Muscle of back (tissue), 11 donors: ENCODE measurements around the gene RAI14. TPM values are rescaled to one million over a fixed set of nuclear protein-coding genes. Genes with fewer than 3 reads are reported as not detected.
A peak's percentile ranks its signal among the peaks of the same experiment; 100 is the strongest.
"Not testable (repeated sequence)": the region's sequence is repeated elsewhere in the genome, so short reads cannot be mapped to it uniquely, and the experiment has no call there.

Source experiments
- DNase-seq, 3 donors: peaks; one replicate each; pipeline versions ENCODE4 v3.0.0 to v3.0.0-alpha.2; 2013
- polyA plus RNA-seq, 10 donors: library from polyadenylated mRNA; unstranded; fragments of 120-200 nt; gene quantifications; one replicate each; pipeline ENCODE4 v1.2.1, GENCODE V29; 2013; ENCODE audit not compliant: insufficient read length in 10 of 10

RAI14 gene
- polyA plus RNA-seq, 10 donors, result 25.5 to 45.3 (median 30.4) TPM

DNA sequence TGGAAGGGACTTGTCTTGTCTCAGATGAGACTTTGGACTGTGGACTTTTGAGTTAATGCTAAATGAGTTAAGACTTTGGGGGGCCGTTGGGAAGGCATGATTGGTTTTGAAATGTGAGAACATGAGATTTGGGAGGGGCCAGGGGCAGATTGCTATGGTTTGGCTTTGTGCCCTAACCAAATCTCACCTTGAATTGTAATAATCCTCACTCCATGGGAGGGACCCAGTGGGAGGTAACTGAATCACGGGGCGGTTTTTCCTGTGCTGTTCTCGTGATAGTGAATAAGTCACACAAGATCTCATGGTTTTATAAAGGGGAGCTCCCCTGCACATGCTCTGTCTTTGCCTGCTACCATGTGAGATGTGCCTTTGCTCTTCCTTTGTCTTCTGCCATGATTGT lies 72.1 kb downstream of the RAI14 start:
- no peak for DNase-seq

- no peak for DNase-seq
These were observed 75.5 kb downstream of the RAI14 start for GRCh38 chr5:34731435-34732232.

GRCh38 chr5:34734326-34734725 lies 78.2 kb downstream of the RAI14 start:
- no peak for DNase-seq

DNA sequence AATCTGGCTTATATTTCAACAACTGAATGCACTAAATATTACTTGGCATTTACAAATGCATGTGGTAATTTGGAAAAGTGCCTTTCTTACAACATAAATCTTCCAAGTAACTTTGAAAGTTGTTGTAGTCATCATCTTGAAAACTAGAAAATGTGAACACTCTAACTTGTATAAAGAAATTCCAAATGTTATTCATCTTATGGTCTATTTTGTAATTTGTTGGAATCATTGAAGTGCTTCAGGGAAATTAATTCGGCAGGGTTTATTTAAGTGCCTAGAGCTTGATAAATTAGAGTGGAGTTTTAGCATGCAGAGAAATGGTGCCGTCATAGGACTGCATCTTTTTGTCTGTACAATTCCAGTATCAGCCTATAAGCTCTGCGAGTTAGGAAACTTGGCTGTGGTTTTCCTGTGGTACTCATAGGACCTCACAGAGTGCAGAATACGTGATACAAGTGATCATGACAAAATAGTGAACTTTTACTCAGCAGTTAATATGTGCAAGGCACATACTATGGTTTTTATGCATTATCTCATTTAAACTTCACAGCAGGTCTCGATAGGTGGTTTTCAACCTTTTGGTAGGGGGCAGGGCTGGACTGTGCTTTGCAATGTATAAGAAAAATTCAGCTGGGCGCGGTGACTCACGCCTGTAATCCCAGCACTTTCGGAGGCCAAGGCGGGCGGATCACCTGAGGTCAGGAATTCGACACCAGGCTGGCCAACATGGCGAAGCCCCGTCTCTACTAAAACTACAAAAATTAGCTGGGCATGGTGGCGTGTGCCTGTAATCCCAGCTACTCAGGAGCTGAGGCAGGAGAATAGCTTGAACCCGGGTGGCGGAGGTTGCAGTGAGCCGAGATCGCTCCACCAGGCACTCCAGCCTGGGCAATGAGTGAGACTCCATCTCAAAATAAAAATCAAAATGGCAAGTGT lies 79.6 kb downstream of the RAI14 start:
- peak; percentile 53 to 84 (median 67) for DNase-seq

- DNase-seq, result no peak
These were observed 80.5 kb downstream of the RAI14 start for GRCh38 chr5:34736445-34737115.

GRCh38 chr5:34737731-34738130 lies 81.6 kb downstream of the RAI14 start:
- no peak for DNase-seq

- DNase-seq, result no peak
These were observed 82.3 kb downstream of the RAI14 start for GRCh38 chr5:34738381-34738780.

DNA sequence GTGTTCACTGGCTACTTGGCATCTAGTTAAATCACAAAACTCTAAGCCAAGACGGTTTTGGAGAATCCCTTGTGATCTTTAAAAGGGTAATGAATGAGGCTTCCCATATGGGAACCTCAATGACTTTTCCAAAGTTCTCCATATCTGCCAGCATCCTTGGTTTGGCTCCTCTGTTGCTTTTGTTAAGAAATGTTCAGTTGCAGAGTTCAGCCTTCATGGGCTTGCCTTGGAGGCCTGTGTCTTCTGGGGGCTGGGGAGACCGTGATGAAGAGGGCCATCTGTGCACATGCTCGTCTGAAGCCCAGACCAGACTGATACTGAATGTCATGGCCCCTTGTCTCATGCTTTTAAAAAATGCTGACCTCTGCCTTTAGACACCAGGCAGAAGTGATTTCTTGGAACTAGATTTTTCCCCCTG lies 84.3 kb downstream of the RAI14 start:
- peak in 2 of 3 donors; percentile 54 to 82 for DNase-seq

DNA sequence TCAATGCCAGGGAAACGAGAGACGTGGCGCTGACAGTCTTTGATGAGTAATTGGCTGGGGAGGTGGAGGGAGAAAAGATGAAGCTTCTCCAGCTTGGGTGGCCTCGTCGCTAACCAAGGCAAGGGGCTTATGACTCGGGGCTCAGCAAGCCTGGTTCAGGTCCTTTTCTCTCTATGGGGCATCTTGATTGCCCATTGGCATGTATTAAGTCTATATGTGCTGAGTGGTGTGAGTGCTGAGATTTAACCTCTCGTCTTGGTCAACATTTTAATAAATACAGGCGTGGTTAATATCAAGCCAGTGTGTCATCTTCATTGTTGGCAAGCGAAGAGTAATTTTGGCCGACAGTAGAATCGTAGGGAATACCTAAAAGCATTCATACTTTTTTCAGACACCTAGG lies 85.9 kb downstream of the RAI14 start:
- no peak for DNase-seq

- DNase-seq, result peak in 1 of 3 donors; percentile 96
These were observed 87.8 kb downstream of the RAI14 start for GRCh38 chr5:34743878-34744277.

- DNase-seq, result no peak
These were observed 92.3 kb downstream of the RAI14 start for GRCh38 chr5:34748431-34748830.

DNA sequence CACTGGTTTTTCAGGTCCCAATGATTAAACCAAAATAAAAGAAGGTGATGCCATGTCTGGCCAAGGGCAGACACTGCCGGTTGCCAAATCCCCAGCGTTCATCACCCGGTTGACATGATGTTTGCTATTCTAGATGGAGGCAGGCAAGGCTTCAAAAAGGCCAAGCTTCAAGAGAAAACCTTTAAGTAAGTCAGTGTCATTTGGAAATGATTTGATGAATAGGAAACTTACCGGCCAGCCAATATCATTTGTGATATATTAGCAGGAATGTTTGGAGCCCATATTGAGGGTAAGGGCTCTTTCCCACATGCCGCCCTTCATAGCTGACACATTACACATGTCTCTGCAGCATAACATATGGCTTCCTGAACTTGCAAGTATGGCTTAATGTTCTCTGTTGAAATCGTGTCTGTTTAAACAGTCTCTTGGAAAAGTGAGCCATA lies 93.3 kb downstream of the RAI14 start:
- DNase-seq, result peak in 2 of 3 donors; percentile 57 to 87

DNA sequence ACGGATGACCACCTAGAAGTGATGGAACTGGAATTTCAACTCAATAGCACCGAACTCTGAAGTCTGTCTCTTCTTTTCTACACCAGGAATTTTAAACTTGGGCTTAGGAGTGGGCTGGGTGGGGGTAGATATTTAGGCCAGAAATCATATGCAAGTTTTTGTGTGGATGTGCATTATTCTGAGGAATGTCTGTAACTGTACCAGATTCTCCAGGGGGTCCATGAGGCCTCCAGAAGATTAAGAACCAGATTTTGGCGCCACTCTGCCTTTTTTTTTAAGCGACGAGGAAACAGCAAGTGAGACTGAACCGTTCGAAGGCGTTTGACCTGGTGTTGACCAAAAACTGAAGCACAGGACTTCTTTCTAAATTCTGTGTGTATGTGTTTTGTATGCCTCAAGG lies 94.1 kb downstream of the RAI14 start:
- peak in 1 of 3 donors; percentile 50 for DNase-seq

DNA sequence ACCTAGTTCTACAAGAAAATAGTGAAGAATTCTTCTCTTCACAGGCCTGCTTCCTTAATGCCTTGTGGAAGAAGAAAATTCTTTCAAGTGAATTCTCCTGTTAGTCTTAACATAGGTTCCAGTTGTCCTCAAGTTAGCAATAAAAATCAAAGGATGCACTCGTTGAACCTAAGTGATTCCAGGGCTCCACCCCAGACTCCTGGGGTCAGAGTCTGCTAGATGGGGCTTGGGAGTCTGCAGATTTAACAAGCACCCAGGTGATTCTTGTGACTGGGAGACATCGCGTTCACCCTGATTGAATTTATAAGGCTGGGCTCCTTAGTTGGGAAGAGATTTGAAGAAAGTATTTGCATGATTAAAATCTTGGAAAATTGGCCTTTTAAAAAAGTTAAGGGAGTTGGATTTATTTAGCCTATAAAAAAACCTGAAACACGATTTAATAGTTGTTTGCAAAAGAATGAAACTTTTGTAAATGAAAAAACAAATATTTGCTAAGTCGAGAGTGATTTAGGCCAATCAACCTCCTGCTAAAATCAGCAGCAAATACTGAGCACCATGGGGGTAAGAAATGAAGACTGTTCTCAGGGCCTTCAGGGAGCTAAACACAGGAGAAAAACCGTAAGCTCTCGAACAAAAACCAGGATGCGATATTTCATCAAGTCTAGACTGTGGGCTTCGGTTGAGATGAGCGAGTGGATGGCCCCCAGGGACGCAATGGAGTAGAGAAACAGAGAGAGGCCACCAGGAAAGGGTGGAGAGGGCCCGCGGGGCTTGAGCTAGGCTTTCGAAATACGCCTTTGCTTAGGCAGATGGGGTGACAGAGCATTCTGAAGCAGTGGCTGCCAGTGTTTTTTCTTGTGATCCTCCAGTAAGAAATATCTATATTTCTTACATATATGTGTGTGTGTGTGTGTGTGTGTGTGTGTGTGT lies 95.9 kb downstream of the RAI14 start:
- DNase-seq, result peak in 1 of 3 donors; percentile 62

DNA sequence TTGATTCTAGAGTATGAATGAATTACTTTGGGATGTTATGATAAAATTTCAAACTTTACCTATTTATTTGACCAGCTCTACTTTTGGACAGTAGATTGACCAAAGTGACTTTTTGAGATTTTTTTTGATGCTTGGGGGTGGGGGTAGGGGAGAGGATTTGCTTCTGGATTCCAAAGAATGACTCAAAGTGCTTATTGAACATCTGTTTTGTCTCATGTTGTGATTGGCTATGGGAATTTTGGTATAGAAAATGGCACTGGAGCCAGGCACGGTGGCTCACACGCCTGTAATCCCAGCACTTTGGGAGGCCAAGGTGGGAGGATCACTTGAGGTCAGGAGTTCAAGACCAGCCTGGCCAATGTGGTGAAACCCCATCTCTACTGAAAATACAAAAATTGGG lies 97.1 kb downstream of the RAI14 start:
- not testable (repeated sequence) for DNase-seq

GRCh38 chr5:34755926-34756325 lies 99.8 kb downstream of the RAI14 start:
- no peak for DNase-seq

DNA sequence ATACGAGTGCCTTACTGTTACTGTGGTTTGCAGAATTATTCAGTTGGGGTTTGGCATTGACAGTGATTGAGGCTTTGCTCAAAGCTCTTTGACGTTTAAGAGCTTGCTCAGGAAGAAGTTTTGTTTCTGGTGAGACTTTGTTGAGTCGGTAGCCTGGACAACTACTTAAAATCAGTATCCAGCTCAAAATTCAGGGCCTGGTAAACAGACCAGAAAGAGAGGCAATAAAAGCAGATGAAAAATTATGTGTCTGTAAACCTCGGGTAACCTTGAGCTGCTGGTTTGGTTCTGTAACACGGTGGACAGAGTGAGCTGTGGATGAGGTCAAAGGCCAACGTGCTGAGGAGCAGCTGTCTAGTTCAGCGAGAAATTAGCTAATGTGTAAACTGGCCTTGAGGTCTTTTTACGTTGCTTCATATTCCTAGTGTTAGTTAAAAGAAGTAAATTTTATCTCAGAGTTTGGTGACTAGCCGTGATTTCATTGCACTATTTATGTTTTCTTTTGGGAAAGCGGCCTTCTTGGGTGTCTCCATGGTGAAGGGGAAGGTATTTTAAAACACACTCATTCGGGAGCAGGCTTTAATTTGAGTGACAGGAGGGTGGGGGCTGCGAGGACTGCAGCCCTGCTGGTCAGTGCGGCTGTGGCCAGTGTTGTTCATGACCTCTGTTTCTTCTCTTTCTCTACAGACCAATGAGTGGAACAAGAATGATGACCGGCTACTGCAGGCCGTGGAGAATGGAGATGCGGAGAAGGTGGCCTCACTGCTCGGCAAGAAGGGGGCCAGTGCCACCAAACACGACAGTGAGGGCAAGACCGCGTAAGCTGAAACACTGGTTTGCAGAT lies 100.9 kb downstream of the RAI14 start:
- no peak for DNase-seq

GRCh38 chr5:34758514-34758913 lies 102.4 kb downstream of the RAI14 start:
- DNase-seq, result no peak

- not testable (repeated sequence) for DNase-seq
These were observed 103.1 kb downstream of the RAI14 start for GRCh38 chr5:34759213-34759612.

DNA sequence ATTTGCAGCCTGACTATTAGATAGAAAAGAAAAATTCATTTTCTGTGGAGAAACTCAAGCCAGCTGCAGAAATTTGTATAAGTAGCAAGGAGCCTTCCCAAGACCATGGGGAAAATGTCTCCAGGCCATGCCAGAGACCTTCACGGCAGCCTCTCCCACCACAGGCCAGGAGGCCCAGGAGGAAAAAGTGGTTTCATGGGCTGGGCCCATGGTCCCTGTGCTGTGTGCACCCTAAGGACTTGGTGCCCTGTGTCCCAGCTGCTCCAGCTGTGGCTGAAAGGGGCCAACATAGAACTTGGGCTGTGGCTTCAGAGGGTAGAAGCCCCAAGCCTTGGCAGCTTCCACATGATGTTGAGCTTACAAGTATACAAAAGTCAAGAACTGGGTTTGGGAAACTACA lies 109.5 kb downstream of the RAI14 start:
- no peak for DNase-seq
